Smooth muscle cell (in vitro differentiated cells): ENCODE data around the gene ACACB. TPM values are rescaled to one million over a fixed set of nuclear protein-coding genes. Genes with fewer than 3 reads are reported as not detected.

Experiments
- DNase-seq: peaks from one replicate; lab custom pipeline; 2025; ENCODE audit not compliant: unreplicated experiment; lab: John Stamatoyannopoulos, UW
- H2AFZ ChIP-seq: fragments of 200-600 bp; sonication (generic); 2 replicates; pipeline ENCODE4 v1.6.0; 2016; ENCODE audit warnings: antibody characterized with exemption, low read depth, mild to moderate bottlenecking
- H3F3A ChIP-seq: fragments of 200-600 bp; sonication (generic); 2 replicates; pipeline ENCODE4 v1.6.0; 2017; ENCODE audit warnings: antibody characterized with exemption, low read depth
- H3K27ac ChIP-seq: fragments of 200-600 bp; sonication (generic); 2 replicates; pipeline ENCODE4 v1.5.1; 2016; ENCODE audit warnings: low read depth, mild to moderate bottlenecking
- H3K27me3 ChIP-seq: fragments of 200-600 bp; sonication (generic); 2 replicates; pipeline ENCODE4 v1.6.1; 2016; ENCODE audit warnings: low read depth, mild to moderate bottlenecking
- H3K36me3 ChIP-seq: fragments of 200-600 bp; sonication (generic); 2 replicates; pipeline ENCODE4 v1.5.1; 2016; ENCODE audit warnings: low read depth
- H3K4me1 ChIP-seq: fragments of 200-600 bp; sonication (generic); 2 replicates; pipeline ENCODE4 v1.5.1; 2016; ENCODE audit warnings: low read depth
- H3K4me2 ChIP-seq: fragments of 200-600 bp; sonication (generic); 2 replicates; pipeline ENCODE4 v1.6.0; 2016; ENCODE audit warnings: mild to moderate bottlenecking
- H3K4me3 ChIP-seq: fragments of 200-600 bp; sonication (generic); 2 replicates; pipeline ENCODE4 v1.5.1; 2016; ENCODE audit warnings: mild to moderate bottlenecking
- H3K79me2 ChIP-seq: fragments of 200-600 bp; sonication (generic); 2 replicates; pipeline ENCODE4 v1.6.0; 2016; ENCODE audit warnings: low read depth, mild to moderate bottlenecking
- H3K9ac ChIP-seq: fragments of 200-600 bp; sonication (generic); 2 replicates; pipeline ENCODE4 v1.6.0; 2016; ENCODE audit warnings: low read depth
- H3K9me3 ChIP-seq: fragments of 200-600 bp; sonication (generic); replicated peaks from 2 replicates; pipeline ENCODE4 v1.5.1; 2016; ENCODE audit warnings: low read depth
- H4K20me1 ChIP-seq: fragments of 200-600 bp; sonication (generic); 2 replicates; pipeline ENCODE4 v1.6.0; 2016; ENCODE audit warnings: low read depth
- WGBS: methylation state at CpG from one replicate; pipeline ENCODE4 v1.1.7; 2016; ENCODE audit warnings: low lambda C conversion rate; 5-methylcytosine and 5-hydroxymethylcytosine counted together
- polyA plus RNA-seq: library from polyadenylated mRNA; unstranded; fragments of >200 nt; fragmentation: Nextera tagmentation; extraction: Ambion mirVana; gene quantifications from 2 replicates; pipeline ENCODE4 v1.2.1, GENCODE V29; 2016
- total RNA-seq: library from RNA; depleted of rRNA; stranded (reverse); fragments of >200 nt; gene quantifications from 2 replicates; pipeline ENCODE4 v1.2.3, GENCODE V29; 2014
- TF ChIP-seq, protein P1 (sequence below): fragments of 200-600 bp; sonication (generic); IDR thresholded peaks from 2 replicates; pipeline ENCODE4 v1.5.1; 2017; ENCODE audit warnings: borderline replicate concordance, mild to moderate bottlenecking, antibody characterized with exemption; ENCODE audit not compliant: insufficient read depth, poor library complexity, severe bottlenecking

The ACACB gene
- total and polyA plus RNA-seq, 2 experiments from 2014 or later, result 0.58 to 2.0 TPM

DNA sequence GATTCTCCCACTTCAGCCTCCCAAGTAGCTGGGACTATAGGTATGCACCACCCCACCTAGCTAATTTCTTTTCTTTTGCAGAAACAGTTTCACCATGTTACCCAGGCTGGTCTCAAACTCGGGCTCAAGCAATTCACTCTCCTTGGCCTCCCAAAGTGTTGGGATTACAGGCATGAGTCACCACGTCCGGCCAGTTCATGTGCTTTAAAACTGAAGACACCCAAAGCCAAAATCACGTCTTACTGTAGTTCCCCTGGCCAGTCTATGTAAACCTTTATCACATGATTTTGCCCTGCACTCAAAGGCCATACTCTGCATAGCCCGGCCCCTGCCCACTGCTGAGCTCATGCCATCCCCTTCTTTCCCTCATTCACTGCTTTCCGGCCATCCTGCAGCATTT lies 27.6 kb upstream of the ACACB start:
- Histone ChIP-seq H3K4me2 (no peak overlapping the region), H3K27ac (peak overlapping the region; percentile 25), H3K79me2 (peaks cover 11% of the 10 kb centered on the region), H4K20me1 (no peaks in the 10 kb centered on the region), H3K4me3 (no peak overlapping the region), H3K9ac (no peak overlapping the region), H3K9me3 (no peaks in the 10 kb centered on the region), H3F3A (peaks cover 7% of the 10 kb centered on the region), H3K27me3 (no peaks in the 10 kb centered on the region), H3K4me1 (peaks cover 10% of the 10 kb centered on the region), H3K36me3 (peaks cover 3% of the 10 kb centered on the region), H2AFZ (no peak overlapping the region)
- TF ChIP-seq, protein P1, sequence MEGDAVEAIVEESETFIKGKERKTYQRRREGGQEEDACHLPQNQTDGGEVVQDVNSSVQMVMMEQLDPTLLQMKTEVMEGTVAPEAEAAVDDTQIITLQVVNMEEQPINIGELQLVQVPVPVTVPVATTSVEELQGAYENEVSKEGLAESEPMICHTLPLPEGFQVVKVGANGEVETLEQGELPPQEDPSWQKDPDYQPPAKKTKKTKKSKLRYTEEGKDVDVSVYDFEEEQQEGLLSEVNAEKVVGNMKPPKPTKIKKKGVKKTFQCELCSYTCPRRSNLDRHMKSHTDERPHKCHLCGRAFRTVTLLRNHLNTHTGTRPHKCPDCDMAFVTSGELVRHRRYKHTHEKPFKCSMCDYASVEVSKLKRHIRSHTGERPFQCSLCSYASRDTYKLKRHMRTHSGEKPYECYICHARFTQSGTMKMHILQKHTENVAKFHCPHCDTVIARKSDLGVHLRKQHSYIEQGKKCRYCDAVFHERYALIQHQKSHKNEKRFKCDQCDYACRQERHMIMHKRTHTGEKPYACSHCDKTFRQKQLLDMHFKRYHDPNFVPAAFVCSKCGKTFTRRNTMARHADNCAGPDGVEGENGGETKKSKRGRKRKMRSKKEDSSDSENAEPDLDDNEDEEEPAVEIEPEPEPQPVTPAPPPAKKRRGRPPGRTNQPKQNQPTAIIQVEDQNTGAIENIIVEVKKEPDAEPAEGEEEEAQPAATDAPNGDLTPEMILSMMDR, result no peak
- no peak for DNase-seq
- WGBS, result 58% methylated on average over 6 of the region's 6 CpGs

DNA sequence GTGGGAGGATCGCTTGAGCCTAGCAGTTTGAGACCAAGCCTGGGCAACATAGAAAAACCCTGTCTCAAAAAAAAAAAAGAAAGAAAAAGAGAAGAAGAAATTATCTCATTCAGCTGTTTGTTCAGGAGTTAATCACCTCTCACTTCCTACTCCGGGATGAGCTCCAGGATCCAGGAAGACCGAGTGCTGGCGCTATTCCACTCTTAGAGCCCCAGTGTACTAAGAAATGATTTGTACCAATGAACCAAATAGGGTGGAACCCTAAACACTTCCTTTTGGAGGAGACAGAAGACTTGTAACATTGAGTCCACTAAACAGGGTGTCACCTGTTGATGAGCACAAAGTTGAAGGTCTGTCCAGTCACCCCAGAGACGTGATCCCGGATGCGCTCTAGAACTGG lies 26.7 kb upstream of the ACACB start:
- no peak overlapping the region for H3K4me2 ChIP-seq
- no peak overlapping the region for H3K9ac ChIP-seq

DNA sequence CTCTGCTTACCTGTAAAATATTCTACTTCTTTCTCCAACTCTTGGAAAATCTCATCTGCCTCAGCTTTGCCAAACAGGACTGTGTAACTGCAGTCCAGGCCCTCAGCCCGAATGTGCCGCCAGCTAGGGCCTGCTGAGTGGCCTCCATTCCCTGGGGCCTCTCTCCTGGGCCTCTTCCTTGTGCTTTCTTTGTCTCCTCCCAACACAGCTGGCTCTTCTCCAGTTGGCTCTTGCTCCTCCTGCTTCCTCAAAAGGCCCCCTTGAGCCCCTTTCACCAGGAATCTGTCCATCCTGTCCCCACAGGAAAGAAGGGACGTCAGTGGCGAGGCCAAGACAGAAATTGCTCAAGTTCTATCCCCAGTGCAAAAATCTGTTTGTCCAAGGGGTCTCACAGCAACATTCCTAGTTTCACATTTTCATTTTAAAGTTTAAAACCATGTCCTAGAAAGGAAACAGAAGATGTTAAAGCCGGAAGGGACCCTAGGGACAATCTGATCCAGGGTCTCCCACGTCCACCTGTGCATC lies 23.8 kb upstream of the ACACB start:
- no peaks in the 10 kb centered on the region for H3K9me3 ChIP-seq
- H3K9ac ChIP-seq, result no peak overlapping the region
- TF ChIP-seq, protein P1, result no peak
- peak overlapping the region; percentile 4 for H3K27ac ChIP-seq
- peaks cover 7% of the 10 kb centered on the region for H3F3A ChIP-seq
- 95% methylated on average over 6 of the region's 6 CpGs for WGBS
- H3K27me3 ChIP-seq, result no peaks in the 10 kb centered on the region
- H3K79me2 ChIP-seq, result peaks cover 11% of the 10 kb centered on the region
- no peak for DNase-seq
- H2AFZ ChIP-seq, result peak overlapping the region; percentile 70
- H3K4me3 ChIP-seq, result peak overlapping the region; percentile 48
- no peaks in the 10 kb centered on the region for H4K20me1 ChIP-seq
- no peaks in the 10 kb centered on the region for H3K36me3 ChIP-seq
- H3K4me1 ChIP-seq, result peaks cover 10% of the 10 kb centered on the region
- H3K4me2 ChIP-seq, result peak overlapping the region; percentile 86

More for the DNA sequence above, 26.7 kb upstream of the ACACB start:
- Histone ChIP-seq H3K27ac (no peak overlapping the region), H3K79me2 (peaks cover 11% of the 10 kb centered on the region), H3K4me1 (peaks cover 10% of the 10 kb centered on the region), H3K36me3 (peaks cover 3% of the 10 kb centered on the region), H3K4me3 (no peak overlapping the region), H4K20me1 (no peaks in the 10 kb centered on the region), H3K27me3 (no peaks in the 10 kb centered on the region), H3K9me3 (no peaks in the 10 kb centered on the region), H3F3A (peaks cover 7% of the 10 kb centered on the region), H2AFZ (no peak overlapping the region)
- no peak for DNase-seq
- WGBS, result 95% methylated on average over 7 of the region's 7 CpGs
- TF ChIP-seq, protein P1, result no peak
